Measurements from ENCODE around the gene DAZ1. TPM values are rescaled to one million over a fixed set of nuclear protein-coding genes. Genes with fewer than 3 reads are reported as not detected.
"Not testable (repeated sequence)": the region's sequence is repeated elsewhere in the genome, so short reads cannot be mapped to it uniquely, and the experiment has no call there.

DAZ1 gene
- total RNA-seq = not detected

- DNase-seq; H3K27me3 Mint-ChIP-seq; H3K9me3 Mint-ChIP-seq; H3K27ac Mint-ChIP-seq; POLR2A ChIA-PET; CTCF ChIA-PET; H3K4me1 Mint-ChIP-seq; H3K36me3 Mint-ChIP-seq (ENCODE audit: low read depth); H3K4me3 Mint-ChIP-seq: not testable (repeated sequence)
Observed at GRCh38 chrY:23198908-23199307, at the start of gene DAZ1. DAZ1 (minus strand) TSS chrY:23199008; CDS start chrY:23198800, 208 bp downstream.

GRCh38 chrY:23219233-23219632 is 20.4 kb upstream of the DAZ1 start, which contains the start of gene DAZ2:
DAZ2 (plus strand) TSS chrY:23219533; CDS start chrY:23219741, 208 bp downstream.
- H3K4me3 Mint-ChIP-seq; DNase-seq; H3K27me3 Mint-ChIP-seq; H3K9me3 Mint-ChIP-seq; POLR2A ChIA-PET; CTCF ChIA-PET; H3K36me3 Mint-ChIP-seq (ENCODE audit: low read depth); H3K27ac Mint-ChIP-seq; H3K4me1 Mint-ChIP-seq: not testable (repeated sequence)

- H3K9me3 Mint-ChIP-seq; H3K27me3 Mint-ChIP-seq; H3K4me3 Mint-ChIP-seq; DNase-seq; H3K27ac Mint-ChIP-seq; H3K36me3 Mint-ChIP-seq (ENCODE audit: low read depth); H3K4me1 Mint-ChIP-seq; POLR2A ChIA-PET; CTCF ChIA-PET: not testable (repeated sequence)
Observed at GRCh38 chrY:23210681-23211080, 11.9 kb upstream of the DAZ1 start.

- H3K36me3 Mint-ChIP-seq (ENCODE audit: low read depth); DNase-seq; H3K27ac Mint-ChIP-seq; POLR2A ChIA-PET; H3K27me3 Mint-ChIP-seq; H3K4me3 Mint-ChIP-seq; CTCF ChIA-PET; H3K4me1 Mint-ChIP-seq; H3K9me3 Mint-ChIP-seq: not testable (repeated sequence)
Observed at GRCh38 chrY:23209802-23210495, 11.1 kb upstream of the DAZ1 start.

GRCh38 chrY:23207455-23207854 is 8.6 kb upstream of the DAZ1 start:
- POLR2A ChIA-PET = not testable (repeated sequence)

More at GRCh38 chrY:23207455-23207854, 8.6 kb upstream of the DAZ1 start:
- H3K27me3 Mint-ChIP-seq; H3K36me3 Mint-ChIP-seq (ENCODE audit: low read depth); CTCF ChIA-PET; DNase-seq; H3K4me1 Mint-ChIP-seq; H3K9me3 Mint-ChIP-seq; H3K4me3 Mint-ChIP-seq; H3K27ac Mint-ChIP-seq: not testable (repeated sequence)

Other genes with a start within 250 kb of the DAZ1 start
- gene BPY2, start 214.7 kb downstream of the DAZ1 start, total RNA-seq = not detected
- not detected for gene DAZ2, start 20.5 kb upstream of the DAZ1 start, total RNA-seq

Measured in activated CD4-positive, alpha-beta memory T cell treated with anti-CD3 and anti-CD28 coated beads, Interleukin-2, amount 10 ng/mL, durations not matched to agents 7 days and 5 days (primary cell).